GM12865 (cell line): Measurements from ENCODE around the gene DNAH6.
A peak's percentile ranks its signal among the peaks of the same experiment; 100 is the strongest.

ENCODE experiments used
- DNase-seq: peaks from one replicate; pipeline ENCODE4 v3.0.0; 2010; ENCODE audit warnings: low read depth
- H3K4me3 ChIP-seq: 2 replicates; pipeline ENCODE4 v1.5.1; 2011; ENCODE audit warnings: mild to moderate bottlenecking, low read depth, low read length, control low read depth
- CTCF ChIP-seq: IDR thresholded peaks from 2 replicates; pipeline ENCODE4 v1.5.1; 2011; ENCODE audit warnings: low read length, control low read depth, low read depth, inconsistent platforms; ENCODE audit not compliant: insufficient read depth; ENCODE audit errors: missing control alignments

DNAH6 gene

GRCh38 chr2:84838434-84839145, 322.3 kb downstream of the DNAH6 start:
- no peak for DNase-seq
- H3K4me3 ChIP-seq, result no peak overlapping the region
- no peak for TF ChIP-seq CTCF

- DNase-seq, result no peak
- no peak for TF ChIP-seq CTCF
- no peak overlapping the region for H3K4me3 ChIP-seq
Observed at GRCh38 chr2:84839851-84840250, 323.6 kb downstream of the DNAH6 start.

GRCh38 chr2:84840306-84840705, 324.0 kb downstream of the DNAH6 start:
- TF ChIP-seq CTCF, result no peak
- no peak for DNase-seq
- no peak overlapping the region for H3K4me3 ChIP-seq

GRCh38 chr2:84841577-84841976, 325.3 kb downstream of the DNAH6 start:
- no peak for DNase-seq
- TF ChIP-seq CTCF, result no peak
- no peak overlapping the region for H3K4me3 ChIP-seq

- no peak for DNase-seq
- TF ChIP-seq CTCF, result no peak
- H3K4me3 ChIP-seq, result no peak overlapping the region
Observed at GRCh38 chr2:84844141-84844540, 327.8 kb downstream of the DNAH6 start.

- peak; percentile 40 for DNase-seq
- no peak overlapping the region for H3K4me3 ChIP-seq
- no peak for TF ChIP-seq CTCF
Observed at GRCh38 chr2:84846041-84846663, 329.9 kb downstream of the DNAH6 start.

GRCh38 chr2:84846741-84847142, 330.4 kb downstream of the DNAH6 start:
- no peak for DNase-seq
- no peak overlapping the region for H3K4me3 ChIP-seq
- TF ChIP-seq CTCF, result no peak
